H9 (cell line): Measurements from ENCODE around the gene KLRC1. TPM values are rescaled to one million over a fixed set of nuclear protein-coding genes. Genes with fewer than 3 reads are reported as not detected.

ENCODE experiments used
- DNase-seq: peaks from one replicate; pipeline ENCODE4 v3.0.0-alpha.2; 2017
- H2AFZ ChIP-seq: one replicate; pipeline ENCODE4 v1.6.1; 2013; ENCODE audit warnings: mild to moderate bottlenecking, low read length, control low read depth, moderate library complexity
- H2AK5ac ChIP-seq: 2 replicates; pipeline ENCODE4 v1.6.1; 2013; ENCODE audit warnings: low read length, control low read depth, mixed read lengths; ENCODE audit not compliant: insufficient read length
- H2BK120ac ChIP-seq: one replicate; pipeline ENCODE4 v1.6.1; 2013; ENCODE audit warnings: low read depth, mild to moderate bottlenecking, low read length, control low read depth, inconsistent platforms; ENCODE audit not compliant: poor library complexity, severe bottlenecking
- H2BK12ac ChIP-seq: 2 replicates; pipeline ENCODE4 v1.6.1; 2013; ENCODE audit warnings: low read length, control low read depth, mixed read lengths, low read depth; ENCODE audit not compliant: insufficient read length
- H2BK15ac ChIP-seq: 2 replicates; pipeline ENCODE4 v1.6.1; 2013; ENCODE audit warnings: low read depth, low read length, control low read depth
- H2BK20ac ChIP-seq: one replicate; pipeline ENCODE4 v1.6.1; 2013; ENCODE audit warnings: low read depth, mild to moderate bottlenecking, low read length, control low read depth, inconsistent platforms; ENCODE audit not compliant: poor library complexity, severe bottlenecking
- H2BK5ac ChIP-seq: 2 replicates; pipeline ENCODE4 v1.6.1; 2013; ENCODE audit warnings: low read length, control low read depth, mixed read lengths; ENCODE audit not compliant: insufficient read length
- H3K14ac ChIP-seq: 2 replicates; pipeline ENCODE4 v1.6.1; 2013; ENCODE audit warnings: low read length, control low read depth; ENCODE audit not compliant: insufficient read depth
- H3K18ac ChIP-seq: 2 replicates; pipeline ENCODE4 v1.6.1; 2013; ENCODE audit warnings: low read depth, mild to moderate bottlenecking, mixed read lengths, low read length, control low read depth; ENCODE audit not compliant: insufficient read length
- H3K23ac ChIP-seq: 2 replicates; pipeline ENCODE4 v1.6.1; 2013; ENCODE audit warnings: low read length, control low read depth, mixed read lengths, low read depth; ENCODE audit not compliant: insufficient read length
- H3K23me2 ChIP-seq: 2 replicates; pipeline ENCODE4 v1.6.1; 2013; ENCODE audit warnings: low read depth, mild to moderate bottlenecking, mixed read lengths, low read length, control low read depth; ENCODE audit not compliant: insufficient read length, poor library complexity, severe bottlenecking
- H3K27ac ChIP-seq: 2 replicates; pipeline ENCODE4 v1.5.1; 2013; ENCODE audit warnings: low read length, control low read depth, mixed read lengths, low read depth; ENCODE audit not compliant: insufficient read length
- H3K27me3 ChIP-seq: 2 replicates; pipeline ENCODE4 v1.6.1; 2013; ENCODE audit warnings: low read length, control low read depth, inconsistent platforms; ENCODE audit not compliant: insufficient read depth
- H3K4ac ChIP-seq: 2 replicates; pipeline ENCODE4 v1.6.1; 2013; ENCODE audit warnings: low read depth, mild to moderate bottlenecking, control low read depth, inconsistent platforms, low read length, moderate library complexity
- H3K4me1 ChIP-seq: 2 replicates; pipeline ENCODE4 v1.6.1; 2013; ENCODE audit warnings: low read length, control low read depth, inconsistent platforms; ENCODE audit not compliant: insufficient read depth
- H3K4me2 ChIP-seq: 2 replicates; pipeline ENCODE4 v1.6.1; 2013; ENCODE audit warnings: low read length, control low read depth, mixed read lengths; ENCODE audit not compliant: insufficient read length, insufficient read depth
- H3K56ac ChIP-seq: 2 replicates; pipeline ENCODE4 v1.6.1; 2013; ENCODE audit warnings: low read depth, mild to moderate bottlenecking, mixed read lengths, low read length, control low read depth; ENCODE audit not compliant: insufficient read length
- H3K79me1 ChIP-seq: 2 replicates; pipeline ENCODE4 v1.6.1; 2013; ENCODE audit warnings: low read depth, mild to moderate bottlenecking, moderate library complexity, low read length, control low read depth, inconsistent platforms; ENCODE audit not compliant: insufficient read depth, poor library complexity, severe bottlenecking
- H3K79me2 ChIP-seq: 2 replicates; pipeline ENCODE4 v1.6.1; 2013; ENCODE audit warnings: low read length, control low read depth, inconsistent platforms; ENCODE audit not compliant: insufficient read depth
- H3K9ac ChIP-seq: 2 replicates; pipeline ENCODE4 v1.6.1; 2013; ENCODE audit warnings: low read length, control low read depth, mixed read lengths; ENCODE audit not compliant: insufficient read length; ENCODE audit errors: extremely low read depth
- H3K9me3 ChIP-seq: one replicate; pipeline ENCODE4 v1.6.1; 2013; ENCODE audit warnings: low read depth, low read length, inconsistent platforms; ENCODE audit not compliant: control insufficient read depth
- H3T11ph ChIP-seq: one replicate; pipeline ENCODE4 v1.6.1; 2013; ENCODE audit warnings: mild to moderate bottlenecking, low read length, control low read depth, inconsistent platforms
- H4K20me1 ChIP-seq: one replicate; pipeline ENCODE4 v1.6.1; 2013; ENCODE audit not compliant: control insufficient read depth, insufficient read length, insufficient read depth
- H4K5ac ChIP-seq: 2 replicates; pipeline ENCODE4 v1.6.1; 2013; ENCODE audit warnings: low read depth, mild to moderate bottlenecking, mixed read lengths, low read length, control low read depth; ENCODE audit not compliant: insufficient read length
- H4K8ac ChIP-seq: replicated peaks from 2 replicates; pipeline ENCODE4 v1.6.1; 2013; ENCODE audit warnings: low read length, control low read depth, mixed read lengths, low read depth; ENCODE audit not compliant: insufficient read length
- H4K91ac ChIP-seq: 2 replicates; pipeline ENCODE4 v1.6.1; 2013; ENCODE audit warnings: low read depth, mild to moderate bottlenecking, moderate library complexity, mixed read lengths, low read length, control low read depth; ENCODE audit not compliant: insufficient read length
- H3K27ac Mint-ChIP-seq, 3 experiments: 2 replicates in 2 of 3; 3 replicates in 1 of 3; pipeline ENCODE4 v1.8.0; 2020 to 2021; ENCODE audit warnings: mixed read lengths in 3 of 3, mild to moderate bottlenecking in 1 of 3, moderate library complexity in 1 of 3
- H3K27me3 Mint-ChIP-seq: 2 replicates; pipeline ENCODE4 v1.8.0; 2021; ENCODE audit warnings: low read depth, mild to moderate bottlenecking, moderate library complexity, mixed read lengths
- H3K36me3 Mint-ChIP-seq, 3 experiments: 2 replicates in 2 of 3; 3 replicates in 1 of 3; pipeline ENCODE4 v1.8.0; 2020 to 2021; ENCODE audit warnings: low read depth in 3 of 3, mixed read lengths in 3 of 3; ENCODE audit not compliant: insufficient read depth in 1 of 3
- H3K4me1 Mint-ChIP-seq, 2 experiments: 2 replicates each; pipeline ENCODE4 v1.8.0; 2020; ENCODE audit warnings: mixed read lengths in 2 of 2
- H3K4me3 Mint-ChIP-seq, 2 experiments: 2 replicates in 1 of 2; 3 replicates in 1 of 2; pipeline ENCODE4 v1.8.0; 2020 to 2021; ENCODE audit warnings: mild to moderate bottlenecking in 2 of 2, mixed read lengths in 2 of 2, moderate library complexity in 1 of 2
- H3K9me3 Mint-ChIP-seq, 2 experiments: 2 replicates in 1 of 2; 3 replicates in 1 of 2; pipeline ENCODE4 v1.8.0; 2020; ENCODE audit warnings: mild to moderate bottlenecking in 2 of 2, mixed read lengths in 2 of 2, moderate library complexity in 1 of 2
- CTCF ChIP-seq: fragments of 200-600 bp; sonication (generic); conservative IDR thresholded peaks from 3 replicates; pipeline ENCODE4 v1.8.0; 2021; ENCODE audit warnings: antibody characterized with exemption, mild to moderate bottlenecking
- WGBS: extraction: QIAGEN DNeasy Blood & Tissue Kit; methylation state at CpG from one replicate; pipeline ENCODE4 v1.1.7; 2013; ENCODE audit warnings: missing lambda C conversion rate, low lambda C conversion rate, mixed read lengths; ENCODE audit not compliant: insufficient read length; ENCODE audit errors: extremely low coverage; 5-methylcytosine and 5-hydroxymethylcytosine counted together
- total RNA-seq: library from RNA; stranded (reverse); gene quantifications from 2 replicates; pipeline ENCODE4 v1.2.1, GENCODE V29; 2021

The KLRC1 gene
- total RNA-seq, 1 experiment from 2014 or later: not detected

GRCh38 chr12:10455766-10456165 is 2.6 kb upstream of the KLRC1 start:
- H3K27me3 Mint-ChIP-seq: no peaks in the 10 kb centered on the region
- H3K79me1 ChIP-seq: no peaks in the 10 kb centered on the region
- H3K36me3 Mint-ChIP-seq: peaks cover 4 to 25% (median 10%) of the 10 kb centered on the region in 3 experiments; a peak in 6 of 7 replicates
- no peak overlapping the region for H3T11ph ChIP-seq
- H3K23ac ChIP-seq: no peak overlapping the region
- H2BK5ac ChIP-seq: no peak overlapping the region
- H4K5ac ChIP-seq: no peak overlapping the region
- no peak overlapping the region for H2BK120ac ChIP-seq
- H3K9me3 ChIP-seq: no peaks in the 10 kb centered on the region
- peaks cover 13 to 16% of the 10 kb centered on the region in 2 experiments for H3K4me1 Mint-ChIP-seq
- H2AFZ ChIP-seq: no peak overlapping the region
- H3K9me3 Mint-ChIP-seq: peaks cover 25 to 28% of the 10 kb centered on the region in 2 experiments
- H3K79me2 ChIP-seq: no peaks in the 10 kb centered on the region
- no peak overlapping the region for H4K91ac ChIP-seq
- H3K4me3 Mint-ChIP-seq: no peak overlapping the region
- no peak overlapping the region for H2BK20ac ChIP-seq
- H3K4me1 ChIP-seq: peaks cover 2% of the 10 kb centered on the region; the same call in 1 of the 2 replicates
- no peak overlapping the region for H3K18ac ChIP-seq
- WGBS: no CpG with 5 or more reads among the region's 1 CpG
- H3K23me2 ChIP-seq: no peaks in the 10 kb centered on the region
- no peak overlapping the region for H3K9ac ChIP-seq
- no peak overlapping the region for H3K4me2 ChIP-seq
- TF ChIP-seq CTCF: no peak
- no peak overlapping the region for H2BK15ac ChIP-seq
- no peak overlapping the region for H3K4ac ChIP-seq
- H3K56ac ChIP-seq: no peak overlapping the region
- H3K14ac ChIP-seq: no peak overlapping the region
- H2AK5ac ChIP-seq: no peak overlapping the region
- H3K27ac ChIP-seq: no peak overlapping the region
- no peak for DNase-seq
- no peaks in the 10 kb centered on the region for H3K27me3 ChIP-seq
- no peaks in the 10 kb centered on the region for H4K20me1 ChIP-seq
- no peak overlapping the region for H3K27ac Mint-ChIP-seq
- no peak overlapping the region for H4K8ac ChIP-seq
- H2BK12ac ChIP-seq: no peak overlapping the region
